MCF 10A (cell line): Measurements from ENCODE around the gene MAPK11. TPM values are rescaled to one million over a fixed set of nuclear protein-coding genes. Genes with fewer than 3 reads are reported as not detected.

ENCODE experiments used
- BruUV-seq: library from RNA; stranded (reverse); fragments of 400-500 nt; replicated peaks from 2 replicates; lab custom pipeline; 2021; lab: Mats Ljungman, UMichigan
- CTCF ChIA-PET: fragments of 300-600 bp; sonication (Branson Sonifier 250); formaldehyde crosslinking; extraction: SDS; loops from one replicate; lab custom pipeline; 2021; ENCODE audit warnings: antibody characterized with exemption, inconsistent platforms; lab: Yijun Ruan, JAX
- POLR2A ChIA-PET: fragments of 300-600, 350-650 bp; sonication (Branson Sonifier 250); formaldehyde crosslinking; extraction: SDS; loops from one replicate; lab custom pipeline; 2020; ENCODE audit warnings: antibody characterized with exemption, inconsistent platforms; lab: Yijun Ruan, JAX
- DNase-seq: peaks from one replicate; pipeline ENCODE4 v3.0.0-alpha.2; 2018; ENCODE audit not compliant: unreplicated experiment
- H3K27ac Mint-ChIP-seq: one replicate; pipeline ENCODE4 v1.8.0; 2022; ENCODE audit warnings: mild to moderate bottlenecking, low read depth, mixed read lengths; ENCODE audit not compliant: unreplicated experiment
- H3K27me3 Mint-ChIP-seq: one replicate; pipeline ENCODE4 v1.8.0; 2022; ENCODE audit warnings: mixed read lengths; ENCODE audit not compliant: insufficient read depth, unreplicated experiment
- H3K36me3 Mint-ChIP-seq: one replicate; pipeline ENCODE4 v1.8.0; 2022; ENCODE audit warnings: mild to moderate bottlenecking, moderate library complexity, mixed read lengths; ENCODE audit not compliant: insufficient read depth, unreplicated experiment
- H3K4me1 Mint-ChIP-seq: one replicate; pipeline ENCODE4 v1.8.0; 2022; ENCODE audit warnings: mixed read lengths; ENCODE audit not compliant: insufficient read depth, unreplicated experiment
- H3K4me3 Mint-ChIP-seq: one replicate; pipeline ENCODE4 v1.8.0; 2022; ENCODE audit warnings: mild to moderate bottlenecking, moderate library complexity, mixed read lengths; ENCODE audit not compliant: unreplicated experiment
- H3K9me3 Mint-ChIP-seq: one replicate; pipeline ENCODE4 v1.8.0; 2022; ENCODE audit warnings: mixed read lengths; ENCODE audit not compliant: unreplicated experiment
- intact Hi-C: fragments of 100-400 bp; cut with micrococcal nuclease; formaldehyde crosslinking; loops from 2 replicates; pipeline ENCODE4 v1.14.1; 2022
- total RNA-seq: library from RNA; stranded (reverse); gene quantifications from 2 replicates; pipeline ENCODE4 v1.2.3, GENCODE V29; 2022
- TF ChIP-seq, protein P1 (sequence below): fragments of 200-600 bp; IDR thresholded peaks from one replicate; pipeline ENCODE4 v1.8.0; 2022; ENCODE audit warnings: antibody characterized with exemption, mild to moderate bottlenecking; ENCODE audit not compliant: unreplicated experiment

The MAPK11 gene
- total RNA-seq, 1 experiment from 2014 or later = 10.4 TPM

DNA sequence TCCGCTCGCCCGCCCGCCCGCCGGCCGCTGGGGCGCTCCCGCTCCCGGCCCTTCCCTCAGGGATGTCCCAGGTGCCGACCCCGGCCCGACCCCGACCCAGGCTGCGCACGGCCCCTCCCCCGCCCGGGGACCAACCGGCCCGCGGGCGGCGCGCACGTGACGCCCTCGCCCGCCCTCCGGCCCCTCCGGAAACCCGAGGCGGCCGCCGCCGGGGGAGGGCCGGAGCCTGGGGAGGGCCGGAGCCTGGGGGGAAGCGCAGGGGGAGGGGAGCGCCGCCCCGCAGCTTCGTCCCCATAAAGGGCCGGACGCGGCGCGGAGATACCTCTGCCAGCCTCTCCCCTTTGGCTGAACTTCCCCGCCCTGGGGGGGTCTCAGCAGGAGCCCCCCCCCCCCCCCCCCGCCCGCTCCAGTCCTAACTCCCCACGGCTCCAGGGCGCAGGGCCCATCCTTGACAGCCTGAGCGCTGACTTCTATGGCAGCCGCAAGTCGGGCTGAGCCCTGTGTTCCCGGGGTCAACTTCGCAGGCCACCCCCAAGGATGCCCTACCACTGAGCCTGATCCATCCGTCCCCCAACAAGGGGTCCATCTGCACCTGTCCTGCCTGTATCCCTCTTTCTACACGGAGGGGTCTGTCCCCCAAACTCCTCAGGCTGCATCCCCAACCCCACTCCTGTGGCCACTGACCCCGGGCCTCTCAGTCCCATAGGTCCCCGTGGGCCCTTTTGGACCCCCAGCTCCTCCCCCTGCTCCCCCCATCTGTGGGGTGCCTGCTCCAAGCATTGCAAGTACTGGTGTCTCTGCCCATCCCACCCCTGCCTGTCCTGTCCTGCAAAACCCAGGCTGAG is 8.3 kb downstream of the MAPK11 start, which contains the start of gene MAPK12:
MAPK12 (minus strand) TSS at position 69 of the 845 bp plus-strand sequence. CDS start 174 bp downstream, outside the sequence.
- no peak for DNase-seq
- Mint-ChIP-seq H3K9me3 (no peaks in the 10 kb centered on the region), H3K27ac (no peak within 1 kb of the TSS), H3K27me3 (no peaks in the 10 kb centered on the region), H3K4me3 (peak within 1 kb of the TSS; percentile 66), H3K36me3 (no peaks in the 10 kb centered on the region), H3K4me1 (peaks cover 5% of the 10 kb centered on the region)
- intact Hi-C loops = no loop called here
- TF ChIP-seq, protein P1, sequence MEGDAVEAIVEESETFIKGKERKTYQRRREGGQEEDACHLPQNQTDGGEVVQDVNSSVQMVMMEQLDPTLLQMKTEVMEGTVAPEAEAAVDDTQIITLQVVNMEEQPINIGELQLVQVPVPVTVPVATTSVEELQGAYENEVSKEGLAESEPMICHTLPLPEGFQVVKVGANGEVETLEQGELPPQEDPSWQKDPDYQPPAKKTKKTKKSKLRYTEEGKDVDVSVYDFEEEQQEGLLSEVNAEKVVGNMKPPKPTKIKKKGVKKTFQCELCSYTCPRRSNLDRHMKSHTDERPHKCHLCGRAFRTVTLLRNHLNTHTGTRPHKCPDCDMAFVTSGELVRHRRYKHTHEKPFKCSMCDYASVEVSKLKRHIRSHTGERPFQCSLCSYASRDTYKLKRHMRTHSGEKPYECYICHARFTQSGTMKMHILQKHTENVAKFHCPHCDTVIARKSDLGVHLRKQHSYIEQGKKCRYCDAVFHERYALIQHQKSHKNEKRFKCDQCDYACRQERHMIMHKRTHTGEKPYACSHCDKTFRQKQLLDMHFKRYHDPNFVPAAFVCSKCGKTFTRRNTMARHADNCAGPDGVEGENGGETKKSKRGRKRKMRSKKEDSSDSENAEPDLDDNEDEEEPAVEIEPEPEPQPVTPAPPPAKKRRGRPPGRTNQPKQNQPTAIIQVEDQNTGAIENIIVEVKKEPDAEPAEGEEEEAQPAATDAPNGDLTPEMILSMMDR = no peak
- POLR2A ChIA-PET = interaction anchor here (0.7 to 2.3 kb wide), 8 partner anchors 10 to 65 kb away, joined by 3 to 11 read pairs (median 5); partner anchors contain the start of genes DENND6B, HDAC10 and PLXNB2
- no TSS peak for BruUV-seq
- CTCF ChIA-PET = interaction anchor here (0.9 to 1.6 kb wide), 4 partner anchors 9 to 14 kb away, joined by 4 to 9 read pairs (median 6); no protein-coding TSS in a partner anchor

DNA sequence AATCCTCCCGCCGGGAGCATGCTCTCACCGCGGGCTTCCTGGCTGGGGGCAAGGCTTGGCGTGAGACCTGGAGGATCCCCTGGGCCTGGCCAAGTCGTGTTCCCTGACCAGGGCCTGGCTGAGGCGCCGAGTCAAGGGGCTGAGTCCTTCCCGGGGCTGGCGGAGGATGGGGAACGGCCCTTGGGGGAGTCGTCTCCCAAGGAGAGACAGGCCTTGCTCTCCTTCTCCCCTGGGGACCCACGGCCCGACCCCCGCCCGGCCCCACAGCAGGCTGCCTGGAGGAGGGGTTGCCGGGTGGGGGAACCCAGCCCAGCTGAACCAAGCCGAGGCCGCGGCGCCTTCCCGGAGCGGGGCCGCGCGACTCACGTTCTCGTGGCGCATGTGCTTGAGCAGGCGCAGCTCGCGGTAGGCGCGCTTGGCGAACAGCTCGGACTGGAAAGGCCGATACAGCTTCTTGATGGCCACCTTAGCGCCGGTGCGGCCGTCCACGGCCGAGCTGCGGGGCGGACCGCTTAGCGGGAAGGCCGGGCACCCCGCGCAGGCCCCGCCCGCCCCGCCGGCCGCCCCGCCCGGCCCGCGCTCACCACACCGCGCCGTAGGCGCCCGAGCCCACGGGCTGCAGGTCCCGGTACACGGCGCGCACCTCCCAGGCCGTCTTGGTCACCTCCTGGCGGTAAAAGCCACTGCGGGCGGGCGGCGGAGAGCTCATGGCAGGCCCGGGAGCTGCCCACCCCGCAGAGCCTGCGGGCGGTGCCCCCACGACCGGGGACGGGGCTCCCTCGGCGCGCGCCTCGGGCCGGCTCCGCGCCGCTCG is 9.2 kb downstream of the MAPK11 start:
- peak overlapping the region; percentile 61 for H3K4me3 Mint-ChIP-seq
- no peak overlapping the region for H3K27ac Mint-ChIP-seq
- H3K27me3 Mint-ChIP-seq = no peaks in the 10 kb centered on the region
- peaks cover 5% of the 10 kb centered on the region for H3K4me1 Mint-ChIP-seq
- intact Hi-C loops = no loop called here
- no peaks in the 10 kb centered on the region for H3K36me3 Mint-ChIP-seq
- no peaks in the 10 kb centered on the region for H3K9me3 Mint-ChIP-seq
- peak; percentile 57 for DNase-seq
- no TSS peak for BruUV-seq
- CTCF ChIA-PET = interaction anchor here (0.7 to 1.2 kb wide), 3 partner anchors 8 to 15 kb away, joined by 3 to 6 read pairs (median 6); no protein-coding TSS in a partner anchor
- TF ChIP-seq, protein P1 = no peak
- POLR2A ChIA-PET = interaction anchor here (0.6 to 1.9 kb wide), 9 partner anchors 9 to 321 kb away, joined by 3 to 10 read pairs (median 3); partner anchors contain the start of genes CHKB, DENND6B, HDAC10 and PLXNB2

DNA sequence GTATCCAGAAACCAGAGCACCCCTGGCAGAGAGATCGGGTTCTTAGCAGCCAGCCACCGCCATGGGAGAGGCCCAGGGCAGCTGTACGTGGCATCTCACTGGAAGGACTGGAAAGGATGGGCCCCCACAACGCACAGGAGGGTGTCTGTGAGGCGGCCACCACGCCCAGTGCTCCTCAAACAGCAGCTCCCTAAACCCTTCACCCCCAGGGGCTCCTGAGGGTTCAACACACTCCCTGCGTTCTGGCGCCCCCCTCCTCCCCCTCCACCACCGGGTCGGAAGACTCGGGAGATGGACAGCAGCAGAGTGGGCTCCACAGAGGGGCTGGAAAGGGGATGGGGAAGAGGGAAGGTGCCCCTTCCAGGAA is 9.8 kb downstream of the MAPK11 start:
- Mint-ChIP-seq H3K27ac (no peak overlapping the region), H3K27me3 (no peaks in the 10 kb centered on the region), H3K36me3 (no peaks in the 10 kb centered on the region), H3K4me3 (peak overlapping the region; percentile 61), H3K9me3 (no peaks in the 10 kb centered on the region), H3K4me1 (peaks cover 5% of the 10 kb centered on the region)
- ChIA-PET CTCF (interaction anchor here (0.6 to 1.2 kb wide), 3 partner anchors 9 to 16 kb away, joined by 3 to 6 read pairs (median 3); partner anchors contain the start of gene HDAC10), POLR2A (interaction anchor here (0.6 to 1.9 kb wide), 7 partner anchors 8 to 322 kb away, joined by 3 to 10 read pairs (median 5); partner anchors contain the start of genes CHKB, DENND6B and PLXNB2)
- no peak for DNase-seq
- TF ChIP-seq, protein P1 = no peak
- BruUV-seq = no TSS peak
- intact Hi-C loops = no loop called here
